CD4-positive, alpha-beta memory T cell (primary cell): ENCODE results near the gene CIAO2A. TPM values are rescaled to one million over a fixed set of nuclear protein-coding genes. Genes with fewer than 3 reads are reported as not detected.

Experiments used
- CTCF ChIA-PET: fragments of 350-600 bp; sonication (Branson Sonifier 250); formaldehyde crosslinking; loops from one replicate; lab custom pipeline; 2021; ENCODE audit warnings: inconsistent platforms; ENCODE audit not compliant: partially characterized antibody; lab: Charles Lee
- POLR2A ChIA-PET: fragments of 350-600 bp; sonication (Branson Sonifier 250); formaldehyde crosslinking; loops from one replicate; lab custom pipeline; 2021; ENCODE audit not compliant: partially characterized antibody; lab: Charles Lee
- DNase-seq, 5 donors: peaks; one replicate each; pipeline versions ENCODE4 v3.0.0 to v3.0.0-alpha.2; 2020 to 2022; ENCODE audit warnings: mixed read lengths in 1 of 5
- H3K27ac ChIP-seq: one replicate; pipeline ENCODE4 v1.7.0; 2013; ENCODE audit warnings: low read depth, low read length
- H3K27me3 ChIP-seq: 2 replicates; pipeline ENCODE4 v1.7.0; 2013; ENCODE audit warnings: mild to moderate bottlenecking, low read length, moderate library complexity; ENCODE audit not compliant: insufficient read depth
- H3K36me3 ChIP-seq: 2 replicates; pipeline ENCODE4 v1.7.0; 2013; ENCODE audit warnings: mild to moderate bottlenecking, low read length, moderate library complexity; ENCODE audit not compliant: insufficient read depth
- H3K4me1 ChIP-seq: 2 replicates; pipeline ENCODE4 v1.7.0; 2013; ENCODE audit warnings: mild to moderate bottlenecking, low read length, moderate library complexity; ENCODE audit not compliant: insufficient read depth
- H3K4me3 ChIP-seq, 2 donors: one replicate each; pipeline ENCODE4 v1.7.0; 2013; ENCODE audit warnings: low read length in 2 of 2, mild to moderate bottlenecking in 1 of 2
- H3K9me3 ChIP-seq, 2 donors: one replicate each; pipeline ENCODE4 v1.7.0; 2013; ENCODE audit warnings: low read length in 2 of 2, control low read depth in 1 of 2; ENCODE audit not compliant: control insufficient read depth in 1 of 2
- H3K27ac Mint-ChIP-seq, 7 donors: one replicate each; pipeline ENCODE4 v1.8.0; 2020 to 2021; ENCODE audit warnings: mixed read lengths in 7 of 7, mild to moderate bottlenecking in 6 of 7, inconsistent platforms in 3 of 7, moderate library complexity in 3 of 7
- H3K27me3 Mint-ChIP-seq, 2 donors: one replicate each; pipeline ENCODE4 v1.8.0; 2020 to 2021; ENCODE audit warnings: mixed read lengths in 2 of 2
- H3K36me3 Mint-ChIP-seq, 2 donors: one replicate each; pipeline ENCODE4 v1.8.0; 2020 to 2021; ENCODE audit warnings: mixed read lengths in 2 of 2, inconsistent platforms in 1 of 2, mild to moderate bottlenecking in 1 of 2
- H3K4me1 Mint-ChIP-seq, 4 donors: one replicate each; pipeline ENCODE4 v1.8.0; 2020 to 2021; ENCODE audit warnings: mixed read lengths in 4 of 4, mild to moderate bottlenecking in 1 of 4
- H3K4me3 Mint-ChIP-seq, 8 donors: one replicate each; pipeline ENCODE4 v1.8.0; 2020 to 2021; ENCODE audit warnings: mixed read lengths in 8 of 8, mild to moderate bottlenecking in 7 of 8, moderate library complexity in 6 of 8, inconsistent platforms in 3 of 8
- H3K9me3 Mint-ChIP-seq, 8 donors: one replicate each; pipeline ENCODE4 v1.8.0; 2020 to 2021; ENCODE audit warnings: mixed read lengths in 8 of 8, mild to moderate bottlenecking in 5 of 8, inconsistent platforms in 3 of 8, moderate library complexity in 1 of 8
- intact Hi-C: fragments of 100-400 bp; cut with micrococcal nuclease; formaldehyde crosslinking; loops from one replicate; pipeline ENCODE4 v1.15.1; 2023
- polyA plus RNA-seq, 2 donors: library from polyadenylated mRNA; unstranded; fragments of 300-500 nt; fragmentation: Illumina TruSeq; gene quantifications; one replicate each; pipeline ENCODE4 v1.2.3, GENCODE V29; 2021
- total RNA-seq, 2 experiments: library from RNA; stranded (reverse); gene quantifications; one replicate each; pipeline ENCODE4 v1.2.3, GENCODE V29; 2021

The CIAO2A gene
- total and polyA plus RNA-seq, 4 experiments from 2014 or later, result 35.0 to 134 (median 53.2) TPM

DNA sequence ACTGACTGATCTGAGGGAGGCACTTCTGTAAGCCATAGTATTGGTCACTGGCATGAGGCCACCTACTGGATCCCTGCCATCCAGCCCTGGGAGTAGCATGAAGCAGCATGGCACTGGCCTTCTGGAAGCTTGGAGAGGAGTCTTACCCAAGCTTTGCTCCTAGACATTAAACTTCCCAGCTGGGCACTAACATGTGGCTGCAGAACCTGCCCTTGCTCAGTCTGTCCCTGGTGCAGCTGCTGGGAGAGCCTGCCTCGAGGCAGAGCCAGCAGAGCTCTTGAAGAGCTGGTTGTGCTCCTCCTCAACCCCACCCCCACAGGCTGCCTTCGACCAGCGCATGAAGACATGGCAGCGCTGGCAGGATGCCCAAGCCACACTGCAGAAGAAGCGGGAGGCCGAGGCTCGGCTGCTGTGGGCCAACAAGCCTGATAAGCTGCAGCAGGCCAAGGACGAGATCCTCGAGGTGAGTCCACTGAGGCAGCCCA lies 40.7 kb upstream of the CIAO2A start:
- intact Hi-C loops, result no loop called here

DNA sequence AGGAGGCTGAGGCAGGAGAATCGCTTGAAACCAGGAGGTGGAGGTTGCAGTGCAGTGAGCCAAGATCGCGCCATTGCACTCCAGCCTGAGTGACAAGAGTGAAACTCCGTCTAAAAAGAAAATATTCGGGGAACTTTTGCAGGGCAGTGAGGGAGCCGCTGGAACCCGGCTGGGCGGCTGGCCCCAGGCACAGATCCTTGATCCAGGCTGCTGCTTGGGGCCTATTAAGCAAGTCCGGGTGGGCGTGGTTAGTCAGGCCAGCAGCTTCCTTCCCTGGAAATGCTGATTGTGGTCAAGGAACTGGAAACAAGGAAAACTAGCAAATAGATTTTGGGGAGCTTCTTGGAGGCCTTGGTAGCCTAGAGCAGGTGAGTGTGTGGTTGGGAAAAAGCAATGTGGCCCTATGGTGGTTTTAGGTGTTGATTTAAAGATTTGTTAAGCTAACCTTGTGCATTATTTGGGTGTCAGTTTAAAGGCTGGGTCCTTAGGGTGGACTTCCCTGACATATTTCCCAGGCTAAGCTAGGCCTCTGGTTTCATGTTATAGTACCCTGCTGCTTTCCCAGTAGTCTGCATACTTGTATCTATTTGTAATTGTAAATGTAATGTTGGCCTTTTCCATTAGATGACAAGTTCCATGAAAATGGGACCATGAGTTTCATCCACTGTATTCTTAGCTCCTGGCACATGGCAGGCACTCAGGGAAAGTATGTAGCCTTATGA lies 40.1 kb upstream of the CIAO2A start:
- intact Hi-C loops, result no loop called here
- Histone ChIP-seq H3K27ac (no peak overlapping the region), H3K4me1 (no peaks in the 10 kb centered on the region), H3K27me3 (no peaks in the 10 kb centered on the region), H3K9me3 (no peaks in the 10 kb centered on the region), H3K4me3 (no peak overlapping the region), H3K36me3 (peaks cover 86% of the 10 kb centered on the region)
- CTCF ChIA-PET, result interaction anchor here (1.8 kb wide), 1 partner anchor 20 kb away, joined by 7 read pairs; no protein-coding TSS in a partner anchor
- Mint-ChIP-seq H3K9me3 (no peaks in the 10 kb centered on the region), H3K36me3 (peaks cover 70 to 90% of the 10 kb centered on the region in 2 donors), H3K27me3 (no peaks in the 10 kb centered on the region), H3K4me3 (no peak overlapping the region), H3K27ac (peak overlapping the region in 1 of 7 donors; percentile 18), H3K4me1 (peaks cover 0 to 1% (median 0%) of the 10 kb centered on the region in 4 donors)
- DNase-seq, result no peak
- POLR2A ChIA-PET, result interaction anchor here (1.0 kb wide), 1 partner anchor 12 kb away, joined by 5 read pairs; no protein-coding TSS in a partner anchor

More for the DNA sequence above, 40.7 kb upstream of the CIAO2A start:
- CTCF ChIA-PET, result interaction anchor here (1.8 kb wide), 1 partner anchor 19 kb away, joined by 7 read pairs; no protein-coding TSS in a partner anchor
- Histone ChIP-seq H3K4me1 (no peaks in the 10 kb centered on the region), H3K4me3 (no peak overlapping the region), H3K9me3 (no peaks in the 10 kb centered on the region), H3K36me3 (peaks cover 84% of the 10 kb centered on the region), H3K27me3 (no peaks in the 10 kb centered on the region), H3K27ac (no peak overlapping the region)
- POLR2A ChIA-PET, result interaction anchor here (1.0 kb wide), 1 partner anchor 11 kb away, joined by 5 read pairs; no protein-coding TSS in a partner anchor
- H3K9me3 Mint-ChIP-seq, result no peaks in the 10 kb centered on the region
- peak overlapping the region in 1 of 7 donors; percentile 18 for H3K27ac Mint-ChIP-seq
- H3K4me3 Mint-ChIP-seq, result no peak overlapping the region
- no peaks in the 10 kb centered on the region for H3K27me3 Mint-ChIP-seq
- DNase-seq, result no peak
- H3K4me1 Mint-ChIP-seq, result peaks cover 0 to 1% (median 0%) of the 10 kb centered on the region in 4 donors
- H3K36me3 Mint-ChIP-seq, result peaks cover 70 to 88% of the 10 kb centered on the region in 2 donors

DNA sequence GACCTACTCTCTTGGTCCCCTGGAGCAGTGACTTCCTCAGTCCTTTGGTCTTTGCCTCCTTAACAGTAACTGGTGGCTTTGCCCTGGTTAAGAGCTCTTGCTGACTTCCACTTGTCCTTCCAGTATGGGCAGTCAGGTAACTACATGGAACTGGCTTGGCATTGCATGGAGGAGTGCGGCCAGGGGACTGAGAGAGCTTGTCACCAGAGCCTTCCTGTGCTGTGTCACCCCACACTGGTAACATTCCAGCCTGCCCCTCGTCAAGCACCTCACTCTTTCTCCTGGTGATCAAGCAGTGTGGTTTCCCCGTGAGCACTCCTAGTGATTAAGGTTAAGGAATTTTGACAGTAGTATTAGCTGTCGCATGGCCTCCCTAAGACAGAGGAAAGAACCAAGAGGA lies 38.6 kb upstream of the CIAO2A start:
- Mint-ChIP-seq H3K36me3 (peaks cover 74 to 90% of the 10 kb centered on the region in 2 donors), H3K9me3 (no peaks in the 10 kb centered on the region)
- intact Hi-C loops, result no loop called here

DNA sequence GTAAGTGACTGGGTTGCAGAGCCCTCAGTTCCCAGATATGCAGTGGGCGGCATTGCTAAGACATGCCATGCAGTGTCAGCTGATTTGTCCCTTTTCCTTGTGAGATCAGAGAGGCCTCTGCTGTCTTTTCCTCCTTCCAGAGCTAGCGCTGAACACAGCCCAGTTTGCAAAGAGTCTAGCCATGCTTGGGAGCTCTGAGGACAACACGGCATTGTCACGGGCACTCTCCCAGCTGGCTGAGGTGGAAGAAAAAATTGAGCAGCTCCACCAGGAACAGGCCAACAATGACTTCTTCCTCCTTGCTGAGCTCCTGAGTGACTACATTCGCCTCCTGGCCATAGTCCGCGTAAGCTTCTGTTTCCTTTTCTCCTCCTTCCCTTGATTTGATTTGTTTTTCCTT lies 37.9 kb upstream of the CIAO2A start:
- Histone ChIP-seq H3K36me3 (peaks cover 87% of the 10 kb centered on the region), H3K27me3 (no peaks in the 10 kb centered on the region), H3K4me3 (no peak overlapping the region), H3K4me1 (no peaks in the 10 kb centered on the region), H3K27ac (no peak overlapping the region), H3K9me3 (no peaks in the 10 kb centered on the region)
- no peaks in the 10 kb centered on the region for H3K9me3 Mint-ChIP-seq
- H3K27me3 Mint-ChIP-seq, result no peaks in the 10 kb centered on the region
- H3K4me1 Mint-ChIP-seq, result peaks cover 0 to 1% (median 0%) of the 10 kb centered on the region in 4 donors
- H3K27ac Mint-ChIP-seq, result peak overlapping the region in 1 of 7 donors; percentile 62
- H3K4me3 Mint-ChIP-seq, result no peak overlapping the region
- ChIA-PET CTCF (no interaction called here), POLR2A (interaction anchor here (1.1 kb wide), 1 partner anchor 35 kb away, joined by 4 read pairs; the partner anchor contains the start of gene SNX1)
- H3K36me3 Mint-ChIP-seq, result peaks cover 71 to 89% of the 10 kb centered on the region in 2 donors
- DNase-seq, result no peak
- intact Hi-C loops, result no loop called here

More for the DNA sequence above, 38.6 kb upstream of the CIAO2A start:
- Histone ChIP-seq H3K4me3 (no peak overlapping the region), H3K9me3 (no peaks in the 10 kb centered on the region), H3K4me1 (no peaks in the 10 kb centered on the region), H3K27me3 (no peaks in the 10 kb centered on the region), H3K36me3 (peaks cover 87% of the 10 kb centered on the region), H3K27ac (no peak overlapping the region)
- Mint-ChIP-seq H3K27me3 (no peaks in the 10 kb centered on the region), H3K4me1 (peaks cover 0 to 1% (median 0%) of the 10 kb centered on the region in 4 donors), H3K4me3 (no peak overlapping the region), H3K27ac (peak overlapping the region in 3 of 7 donors; percentile 14 to 62 (median 47))
- POLR2A ChIA-PET, result interaction anchor here (1.1 kb wide), 1 partner anchor 36 kb away, joined by 4 read pairs; the partner anchor contains the start of gene SNX1
- CTCF ChIA-PET, result no interaction called here
- DNase-seq, result no peak

DNA sequence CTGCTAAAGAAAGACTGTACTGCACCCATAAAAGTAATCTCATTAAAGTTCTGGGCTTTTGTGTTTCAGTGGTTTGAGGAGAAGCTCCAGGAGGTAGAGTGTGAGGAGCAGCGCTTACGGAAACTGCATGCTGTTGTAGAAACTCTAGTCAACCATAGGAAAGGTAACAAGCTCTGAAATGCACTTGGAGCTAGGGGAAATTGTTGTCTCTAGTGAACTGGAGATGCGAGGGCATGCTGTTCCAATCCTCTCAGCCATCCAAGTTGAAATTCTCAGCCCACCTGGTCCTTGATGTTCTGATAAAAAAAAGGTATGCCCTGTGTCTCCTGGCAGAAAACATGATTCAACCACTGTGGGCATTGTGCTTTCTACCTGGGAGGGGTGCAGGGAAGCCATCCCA lies 36.5 kb upstream of the CIAO2A start:
- Mint-ChIP-seq H3K9me3 (no peaks in the 10 kb centered on the region), H3K36me3 (peaks cover 69 to 90% of the 10 kb centered on the region in 2 donors), H3K27me3 (no peaks in the 10 kb centered on the region), H3K4me3 (no peak overlapping the region), H3K27ac (no peak overlapping the region), H3K4me1 (peaks cover 0 to 1% (median 0%) of the 10 kb centered on the region in 4 donors)
- no peak overlapping the region for H3K4me3 ChIP-seq
- DNase-seq, result no peak
- H3K27me3 ChIP-seq, result no peaks in the 10 kb centered on the region
- CTCF ChIA-PET, result no interaction called here
- no peaks in the 10 kb centered on the region for H3K4me1 ChIP-seq
- POLR2A ChIA-PET, result no interaction called here
- no peaks in the 10 kb centered on the region for H3K9me3 ChIP-seq
- peaks cover 91% of the 10 kb centered on the region for H3K36me3 ChIP-seq
- no peak overlapping the region for H3K27ac ChIP-seq
- intact Hi-C loops, result no loop called here

DNA sequence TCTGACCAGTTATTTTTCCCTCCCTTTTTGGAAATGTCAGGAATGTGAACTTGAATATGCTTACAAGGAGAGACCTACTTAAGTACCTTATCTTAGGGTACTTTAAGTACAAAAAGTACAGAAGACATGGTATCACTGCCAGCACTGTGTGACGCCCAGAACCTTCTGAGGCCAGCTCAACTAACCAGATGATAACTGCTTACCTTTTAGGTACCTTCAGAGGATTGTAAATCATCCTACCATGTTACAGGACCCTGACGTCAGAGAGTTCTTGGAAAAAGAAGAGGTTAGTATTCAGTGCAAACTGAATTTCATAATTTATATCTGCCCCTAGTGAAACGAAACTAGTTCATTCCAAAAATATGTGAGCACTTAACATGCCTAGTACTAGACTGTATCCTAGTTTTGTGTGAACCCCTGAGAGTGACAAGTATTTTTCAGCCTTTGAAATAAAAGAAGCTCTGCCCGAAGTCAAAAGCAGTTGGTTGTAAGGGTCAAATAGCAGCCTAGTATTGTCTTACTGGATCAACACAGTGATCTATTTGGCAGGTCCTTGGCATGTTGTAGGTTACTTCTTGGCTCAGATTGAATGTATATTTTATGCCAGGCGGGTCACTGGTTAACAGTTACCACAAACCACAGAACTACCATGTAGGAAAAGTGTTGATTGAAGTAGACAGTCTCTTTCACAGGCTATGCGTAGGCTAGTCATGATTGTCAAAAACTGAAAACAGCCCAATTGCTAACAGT lies 34.1 kb upstream of the CIAO2A start:
- Histone ChIP-seq H3K27ac (no peak overlapping the region), H3K27me3 (no peaks in the 10 kb centered on the region), H3K4me1 (no peaks in the 10 kb centered on the region), H3K36me3 (peaks cover 87% of the 10 kb centered on the region), H3K4me3 (no peak overlapping the region), H3K9me3 (no peaks in the 10 kb centered on the region)
- Mint-ChIP-seq H3K27me3 (no peaks in the 10 kb centered on the region), H3K27ac (no peak overlapping the region), H3K4me1 (no peaks in the 10 kb centered on the region), H3K9me3 (no peaks in the 10 kb centered on the region), H3K4me3 (no peak overlapping the region), H3K36me3 (peaks cover 58 to 86% of the 10 kb centered on the region in 2 donors)
- intact Hi-C loops, result no loop called here
- CTCF ChIA-PET, result no interaction called here
- DNase-seq, result no peak
- POLR2A ChIA-PET, result no interaction called here

DNA sequence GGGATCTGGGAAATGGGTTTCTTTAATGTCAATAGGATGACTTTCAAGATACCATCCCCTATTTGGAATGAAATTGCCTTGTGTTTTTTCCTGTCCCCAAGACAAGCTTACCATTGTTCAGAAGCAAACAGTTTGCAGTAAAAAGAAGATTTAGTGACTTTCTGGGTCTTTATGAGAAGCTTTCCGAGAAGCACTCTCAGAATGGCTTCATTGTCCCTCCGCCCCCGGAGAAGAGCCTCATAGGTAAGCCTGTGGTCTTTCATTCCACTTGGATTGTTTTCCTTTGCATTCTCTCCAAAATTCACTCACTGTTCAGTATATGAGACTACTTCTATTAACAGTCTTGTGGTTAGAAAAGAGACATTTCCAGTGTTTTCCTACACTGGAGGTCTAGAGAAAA lies 32.3 kb upstream of the CIAO2A start:
- Histone ChIP-seq H3K27me3 (no peaks in the 10 kb centered on the region), H3K36me3 (peaks cover 84% of the 10 kb centered on the region), H3K4me1 (no peaks in the 10 kb centered on the region), H3K9me3 (no peaks in the 10 kb centered on the region), H3K27ac (no peak overlapping the region), H3K4me3 (no peak overlapping the region)
- CTCF ChIA-PET, result interaction anchor here (1.2 to 1.6 kb wide), 3 partner anchors 18 to 723 kb away, joined by 3 to 4 read pairs (median 4); no protein-coding TSS in a partner anchor
- Mint-ChIP-seq H3K27me3 (no peaks in the 10 kb centered on the region), H3K27ac (peak overlapping the region in 1 of 7 donors; percentile 1), H3K36me3 (peaks cover 47 to 83% of the 10 kb centered on the region in 2 donors), H3K4me3 (no peak overlapping the region), H3K4me1 (no peaks in the 10 kb centered on the region), H3K9me3 (no peaks in the 10 kb centered on the region)
- POLR2A ChIA-PET, result no interaction called here
- no peak for DNase-seq
- intact Hi-C loops, result no loop called here
